ENCODE results near the gene LRRD1.

The LRRD1 gene

DNA sequence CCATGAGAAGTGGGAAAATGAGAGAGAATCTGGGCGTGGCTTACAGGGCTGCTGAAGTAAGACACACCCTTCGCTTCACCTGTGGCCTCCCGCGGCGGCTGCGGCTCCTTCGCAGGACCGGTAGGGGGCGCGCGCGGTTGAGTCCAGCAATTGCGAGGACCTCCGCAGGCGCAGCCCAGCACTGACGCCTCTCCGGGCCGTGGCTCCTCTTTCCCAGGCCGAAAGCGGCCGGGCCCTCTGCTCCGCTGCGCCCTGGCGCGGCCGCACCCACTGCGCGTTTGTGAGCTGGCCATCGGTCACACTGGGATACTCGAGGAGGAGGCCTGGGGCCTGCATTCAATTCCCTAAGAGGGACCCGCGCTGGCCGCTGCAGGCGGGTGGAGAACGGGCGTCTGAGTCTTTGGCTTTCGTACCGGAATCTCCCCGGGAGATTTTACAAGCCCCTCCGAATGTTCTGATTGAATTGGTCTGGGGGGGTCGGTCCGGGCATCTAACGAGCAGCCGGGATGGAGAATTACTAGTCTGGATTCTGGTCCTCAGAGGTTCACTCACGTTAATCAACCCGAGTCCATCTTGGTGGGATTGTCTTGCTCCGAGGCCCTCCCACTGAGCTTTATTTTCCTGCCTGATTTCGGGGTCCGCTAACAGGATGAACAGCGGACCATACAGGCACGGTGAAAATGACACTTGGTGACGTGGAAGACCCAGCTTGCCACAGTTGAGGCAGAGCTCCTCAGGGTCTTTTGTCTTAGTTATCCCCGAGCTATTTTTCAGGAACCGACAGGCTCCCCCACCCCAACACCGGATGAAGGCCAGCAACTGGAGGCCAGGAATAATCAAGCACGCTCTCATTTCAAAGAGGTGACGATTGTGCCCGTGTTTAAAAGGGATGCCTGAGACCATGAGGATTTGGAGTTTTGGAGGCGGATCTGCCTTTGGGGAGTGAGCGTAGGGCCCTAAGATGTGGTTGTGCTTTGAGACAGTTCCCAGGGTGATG is at the start of gene LRRD1:
Gene LRRD1, minus strand, starts transcription at position 215 of the 997 bp plus-strand sequence. CDS start 13,940 bp downstream, outside the sequence.
- Histone ChIP-seq H3K9me3 (ENCODE audit: control insufficient read depth, insufficient read depth, low read depth, low read length) (no peaks in the 10 kb centered on the region), H3K27ac (ENCODE audit: extremely low read depth, low read depth, low read length) (no peak within 1 kb of the TSS), H3K4me3 (ENCODE audit: low read depth, low read length) (peak within 1 kb of the TSS; percentile 36), H3K36me3 (ENCODE audit: control insufficient read depth in 2 of 2, insufficient read depth in 1 of 2, low read length in 2 of 2) (no peaks in the 10 kb centered on the region), H3K4me1 (ENCODE audit: control insufficient read depth, insufficient read depth, low read length) (0 out of 2 replicates have a peak, but pooled peaks cover 2% of the 10 kb centered on the region)
- ChIA-PET CTCF (interaction anchor here (0.6 to 1.3 kb wide), 15 partner anchors 12 to 282 kb away, joined by 3 to 6 read pairs (median 3); no protein-coding TSS in a partner anchor), POLR2A (interaction anchor here (0.6 to 1.6 kb wide), 2 partner anchors 45 to 268 kb away, joined by 3 read pairs; partner anchors contain the start of genes CYP51A1 and GATAD1)
- TF ChIP-seq ZEB2 (tag by site-specific recombination; IDR thresholded peaks at IDR 0.05) = peak; percentile 91
- TF ChIP-seq ZNF785 (tag by site-specific recombination; IDR thresholded peaks at IDR 0.05) = no peak
- no peak for TF ChIP-seq ZNF658 (tag by site-specific recombination; IDR thresholded peaks at IDR 0.05)
- TF ChIP-seq, protein P1, sequence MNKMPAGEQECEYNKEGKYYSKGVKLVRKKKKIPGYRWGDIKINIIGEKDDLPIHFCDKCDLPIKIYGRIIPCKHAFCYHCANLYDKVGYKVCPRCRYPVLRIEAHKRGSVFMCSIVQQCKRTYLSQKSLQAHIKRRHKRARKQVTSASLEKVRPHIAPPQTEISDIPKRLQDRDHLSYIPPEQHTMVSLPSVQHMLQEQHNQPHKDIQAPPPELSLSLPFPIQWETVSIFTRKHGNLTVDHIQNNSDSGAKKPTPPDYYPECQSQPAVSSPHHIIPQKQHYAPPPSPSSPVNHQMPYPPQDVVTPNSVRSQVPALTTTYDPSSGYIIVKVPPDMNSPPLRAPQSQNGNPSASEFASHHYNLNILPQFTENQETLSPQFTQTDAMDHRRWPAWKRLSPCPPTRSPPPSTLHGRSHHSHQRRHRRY (tag by site-specific recombination; IDR thresholded peaks at IDR 0.05) = no peak
- TF ChIP-seq ZNF366 (tag by site-specific recombination; conservative IDR thresholded peaks at IDR 0.05) = no peak
- no peak for TF ChIP-seq ZNF548 (tag by site-specific recombination; IDR thresholded peaks at IDR 0.05)
- TF ChIP-seq ZBTB8A (tag by site-specific recombination; IDR thresholded peaks at IDR 0.05) = 0 out of 2 replicates have a peak, but pooled peaks have one; percentile 37
- TF ChIP-seq KLF10 (tag by site-specific recombination; IDR thresholded peaks at IDR 0.05) = 0 out of 2 replicates have a peak, but pooled peaks have one; percentile 25
- TF ChIP-seq TRIM28 (IDR thresholded peaks at IDR 0.05; ENCODE audit: borderline replicate concordance, low read length) = no peak; the same call in 1 of the 2 replicates
- no peak for TF ChIP-seq ZNF157 (tag by site-specific recombination; IDR thresholded peaks at IDR 0.05)
- TF ChIP-seq ZNF768 (tag by site-specific recombination; IDR thresholded peaks at IDR 0.05) = peak; percentile 5; the same call in 1 of the 2 replicates
- no peak for TF ChIP-seq ZNF426 (tag by site-specific recombination; IDR thresholded peaks at IDR 0.05)
- no peak for TF ChIP-seq ZBTB7A (tag by site-specific recombination; IDR thresholded peaks at IDR 0.05; ENCODE audit: low read depth)
- no peak for TF ChIP-seq TSHZ1 (tag by site-specific recombination; IDR thresholded peaks at IDR 0.05; ENCODE audit: borderline replicate concordance)
- no peak for TF ChIP-seq ZNF549 (tag by site-specific recombination; IDR thresholded peaks at IDR 0.05)
- TF ChIP-seq, protein P2, sequence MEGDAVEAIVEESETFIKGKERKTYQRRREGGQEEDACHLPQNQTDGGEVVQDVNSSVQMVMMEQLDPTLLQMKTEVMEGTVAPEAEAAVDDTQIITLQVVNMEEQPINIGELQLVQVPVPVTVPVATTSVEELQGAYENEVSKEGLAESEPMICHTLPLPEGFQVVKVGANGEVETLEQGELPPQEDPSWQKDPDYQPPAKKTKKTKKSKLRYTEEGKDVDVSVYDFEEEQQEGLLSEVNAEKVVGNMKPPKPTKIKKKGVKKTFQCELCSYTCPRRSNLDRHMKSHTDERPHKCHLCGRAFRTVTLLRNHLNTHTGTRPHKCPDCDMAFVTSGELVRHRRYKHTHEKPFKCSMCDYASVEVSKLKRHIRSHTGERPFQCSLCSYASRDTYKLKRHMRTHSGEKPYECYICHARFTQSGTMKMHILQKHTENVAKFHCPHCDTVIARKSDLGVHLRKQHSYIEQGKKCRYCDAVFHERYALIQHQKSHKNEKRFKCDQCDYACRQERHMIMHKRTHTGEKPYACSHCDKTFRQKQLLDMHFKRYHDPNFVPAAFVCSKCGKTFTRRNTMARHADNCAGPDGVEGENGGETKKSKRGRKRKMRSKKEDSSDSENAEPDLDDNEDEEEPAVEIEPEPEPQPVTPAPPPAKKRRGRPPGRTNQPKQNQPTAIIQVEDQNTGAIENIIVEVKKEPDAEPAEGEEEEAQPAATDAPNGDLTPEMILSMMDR (tag by site-specific recombination; IDR thresholded peaks at IDR 0.05) = peak; percentile 82
- TF ChIP-seq ZNF660 (tag by site-specific recombination; IDR thresholded peaks at IDR 0.05) = 0 out of 2 replicates have a peak, but pooled peaks have one; percentile 17
- no peak for TF ChIP-seq KLF7 (tag by site-specific recombination; IDR thresholded peaks at IDR 0.05; ENCODE audit: borderline replicate concordance)
- no peak for TF ChIP-seq SP7 (tag by site-specific recombination; IDR thresholded peaks at IDR 0.05)
- no peak for TF ChIP-seq ZFP41 (tag by site-specific recombination; IDR thresholded peaks at IDR 0.05; ENCODE audit: borderline replicate concordance)
- no peak for TF ChIP-seq MEIS1 (CRISPR knock-in tag; IDR thresholded peaks at IDR 0.05; ENCODE audit: borderline replicate concordance)
- TF ChIP-seq ZFP3 (tag by site-specific recombination; IDR thresholded peaks at IDR 0.05; ENCODE audit: low read depth) = no peak
- no peak for TF ChIP-seq ZNF423 (tag by site-specific recombination; IDR thresholded peaks at IDR 0.05)
- TF ChIP-seq ZNF169 (tag by site-specific recombination; IDR thresholded peaks at IDR 0.05) = no peak
- TF ChIP-seq ZNF174 (tag by site-specific recombination; IDR thresholded peaks at IDR 0.05) = no peak
- TF ChIP-seq SP2 (tag by site-specific recombination; IDR thresholded peaks at IDR 0.05) = no peak
- TF ChIP-seq, protein P3, sequence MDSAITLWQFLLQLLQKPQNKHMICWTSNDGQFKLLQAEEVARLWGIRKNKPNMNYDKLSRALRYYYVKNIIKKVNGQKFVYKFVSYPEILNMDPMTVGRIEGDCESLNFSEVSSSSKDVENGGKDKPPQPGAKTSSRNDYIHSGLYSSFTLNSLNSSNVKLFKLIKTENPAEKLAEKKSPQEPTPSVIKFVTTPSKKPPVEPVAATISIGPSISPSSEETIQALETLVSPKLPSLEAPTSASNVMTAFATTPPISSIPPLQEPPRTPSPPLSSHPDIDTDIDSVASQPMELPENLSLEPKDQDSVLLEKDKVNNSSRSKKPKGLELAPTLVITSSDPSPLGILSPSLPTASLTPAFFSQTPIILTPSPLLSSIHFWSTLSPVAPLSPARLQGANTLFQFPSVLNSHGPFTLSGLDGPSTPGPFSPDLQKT (IDR thresholded peaks at IDR 0.05; ENCODE audit: borderline replicate concordance, low read depth, low read length) = no peak
- TF ChIP-seq, protein P4, sequence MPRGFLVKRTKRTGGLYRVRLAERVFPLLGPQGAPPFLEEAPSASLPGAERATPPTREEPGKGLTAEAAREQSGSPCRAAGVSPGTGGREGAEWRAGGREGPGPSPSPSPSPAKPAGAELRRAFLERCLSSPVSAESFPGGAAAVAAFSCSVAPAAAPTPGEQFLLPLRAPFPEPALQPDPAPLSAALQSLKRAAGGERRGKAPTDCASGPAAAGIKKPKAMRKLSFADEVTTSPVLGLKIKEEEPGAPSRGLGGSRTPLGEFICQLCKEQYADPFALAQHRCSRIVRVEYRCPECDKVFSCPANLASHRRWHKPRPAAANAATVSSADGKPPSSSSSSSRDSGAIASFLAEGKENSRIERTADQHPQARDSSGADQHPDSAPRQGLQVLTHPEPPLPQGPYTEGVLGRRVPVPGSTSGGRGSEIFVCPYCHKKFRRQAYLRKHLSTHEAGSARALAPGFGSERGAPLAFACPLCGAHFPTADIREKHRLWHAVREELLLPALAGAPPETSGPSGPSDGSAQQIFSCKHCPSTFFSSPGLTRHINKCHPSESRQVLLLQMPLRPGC (tag by site-specific recombination; IDR thresholded peaks at IDR 0.05) = no peak
